Cardiac fibroblast (primary cell): ENCODE measurements around the gene ANXA9.

Experiments
- DNase-seq, 2 donors: peaks; one replicate each; pipeline versions ENCODE4 v3.0.0 to v3.0.0-alpha.2; 2010; ENCODE audit warnings: low read depth in 2 of 2
- H3K4me3 ChIP-seq, 2 donors: replicated peaks in 1 of 2; 1 replicate in 1 of 2; 2 replicates in 1 of 2; pipeline ENCODE4 v1.5.1; 2011; ENCODE audit warnings: low read depth in 2 of 2, low read length in 2 of 2, mild to moderate bottlenecking in 2 of 2, moderate library complexity in 1 of 2
- TF ChIP-seq, protein P1 (sequence below): IDR thresholded peaks from one replicate; pipeline ENCODE4 v1.5.1; 2011; ENCODE audit warnings: low read depth, mild to moderate bottlenecking, low read length, inconsistent platforms

The ANXA9 gene

DNA sequence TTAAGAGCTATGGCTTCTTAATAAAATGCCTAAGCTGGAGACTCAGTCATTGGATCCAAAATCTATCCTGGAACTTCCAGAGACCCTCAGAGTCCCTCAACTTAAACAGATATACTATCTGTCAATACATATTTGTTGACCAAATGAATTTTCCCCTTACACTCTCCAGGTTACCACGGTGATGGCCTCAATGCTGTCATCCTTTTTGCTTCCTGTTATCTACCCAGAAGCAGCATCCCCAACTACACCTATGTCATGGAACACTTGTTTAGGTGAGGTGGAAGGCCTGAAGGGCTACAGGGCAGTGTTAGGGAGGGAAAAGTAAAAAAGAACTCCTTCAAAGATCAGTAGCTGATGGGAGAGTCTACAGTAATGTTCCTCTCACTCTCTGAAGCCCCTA is 61.1 kb downstream of the ANXA9 start:
- DNase-seq: no peak
- no peak overlapping the region for H3K4me3 ChIP-seq
- TF ChIP-seq, protein P1, sequence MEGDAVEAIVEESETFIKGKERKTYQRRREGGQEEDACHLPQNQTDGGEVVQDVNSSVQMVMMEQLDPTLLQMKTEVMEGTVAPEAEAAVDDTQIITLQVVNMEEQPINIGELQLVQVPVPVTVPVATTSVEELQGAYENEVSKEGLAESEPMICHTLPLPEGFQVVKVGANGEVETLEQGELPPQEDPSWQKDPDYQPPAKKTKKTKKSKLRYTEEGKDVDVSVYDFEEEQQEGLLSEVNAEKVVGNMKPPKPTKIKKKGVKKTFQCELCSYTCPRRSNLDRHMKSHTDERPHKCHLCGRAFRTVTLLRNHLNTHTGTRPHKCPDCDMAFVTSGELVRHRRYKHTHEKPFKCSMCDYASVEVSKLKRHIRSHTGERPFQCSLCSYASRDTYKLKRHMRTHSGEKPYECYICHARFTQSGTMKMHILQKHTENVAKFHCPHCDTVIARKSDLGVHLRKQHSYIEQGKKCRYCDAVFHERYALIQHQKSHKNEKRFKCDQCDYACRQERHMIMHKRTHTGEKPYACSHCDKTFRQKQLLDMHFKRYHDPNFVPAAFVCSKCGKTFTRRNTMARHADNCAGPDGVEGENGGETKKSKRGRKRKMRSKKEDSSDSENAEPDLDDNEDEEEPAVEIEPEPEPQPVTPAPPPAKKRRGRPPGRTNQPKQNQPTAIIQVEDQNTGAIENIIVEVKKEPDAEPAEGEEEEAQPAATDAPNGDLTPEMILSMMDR: no peak
